Esophagus (tissue), 2 donors: Measurements from ENCODE around the gene FBXL14. TPM values are rescaled to one million over a fixed set of nuclear protein-coding genes. Genes with fewer than 3 reads are reported as not detected.

Experiments
- H3K27ac ChIP-seq, 2 donors: one replicate each; pipeline ENCODE4 v1.5.1; 2013; ENCODE audit warnings: low read depth in 2 of 2, mild to moderate bottlenecking in 2 of 2, inconsistent platforms in 1 of 2, low read length in 1 of 2, moderate library complexity in 1 of 2
- H3K27me3 ChIP-seq, 2 donors: one replicate each; pipeline ENCODE4 v1.6.1; 2013; ENCODE audit warnings: low read length in 2 of 2, control low read depth in 1 of 2, mild to moderate bottlenecking in 1 of 2; ENCODE audit not compliant: insufficient read depth in 2 of 2, control insufficient read depth in 1 of 2
- H3K36me3 ChIP-seq, 2 donors: one replicate each; pipeline ENCODE4 v1.6.1; 2013; ENCODE audit warnings: low read length in 1 of 2; ENCODE audit not compliant: control insufficient read depth in 2 of 2, insufficient read depth in 2 of 2
- H3K4me1 ChIP-seq, 2 donors: one replicate each; pipeline ENCODE4 v1.6.1; 2013; ENCODE audit warnings: low read length in 1 of 2; ENCODE audit not compliant: control insufficient read depth in 2 of 2, insufficient read depth in 2 of 2
- H3K4me3 ChIP-seq, 2 donors: one replicate each; pipeline ENCODE4 v1.5.1; 2013; ENCODE audit warnings: low read length in 2 of 2, mild to moderate bottlenecking in 2 of 2, low read depth in 1 of 2, moderate library complexity in 1 of 2
- H3K9me3 ChIP-seq, 2 donors: one replicate each; pipeline ENCODE4 v1.6.1; 2013; ENCODE audit warnings: mild to moderate bottlenecking in 2 of 2, low read depth in 1 of 2, low read length in 1 of 2, moderate library complexity in 1 of 2; ENCODE audit not compliant: control insufficient read depth in 2 of 2, insufficient read depth in 1 of 2
- WGBS, 2 donors: extraction: QIAGEN DNeasy Blood & Tissue Kit; methylation state at CpG; one replicate each; pipeline ENCODE4 v1.1.7; 2013; 5-methylcytosine and 5-hydroxymethylcytosine counted together
- polyA plus RNA-seq, 2 donors: library from polyadenylated mRNA; stranded (reverse); fragments of 200-250 nt; gene quantifications; one replicate each; pipeline ENCODE4 v1.2.3, GENCODE V29; 2013
- donor health status: healthy with polysubstance abuse.
- donor health status: Bipolar disorder and iron deficiency.

FBXL14 gene
- polyA plus RNA-seq, 2 donors: 2.8 to 6.2 TPM

DNA sequence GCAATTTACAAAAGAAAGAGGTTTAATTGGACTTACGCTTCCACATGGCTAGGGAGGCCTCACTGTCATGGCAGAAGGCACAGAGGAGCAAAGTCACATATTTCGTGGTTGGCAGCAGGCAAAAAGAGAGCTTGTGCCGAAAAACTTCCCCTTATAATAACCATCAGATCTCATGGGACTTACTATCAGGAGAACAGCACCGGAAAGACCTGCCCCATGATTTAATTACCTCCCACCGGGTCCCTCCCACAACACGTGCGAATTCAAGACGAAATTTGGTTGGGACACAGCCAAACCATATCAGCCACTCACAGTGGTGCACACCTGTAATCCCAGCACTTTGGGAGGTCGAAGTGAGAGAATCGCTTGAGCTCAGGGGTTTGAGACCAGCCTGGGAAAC, 68.5 kb downstream of the FBXL14 start:
- Histone ChIP-seq H3K36me3 (no peaks in the 10 kb centered on the region), H3K27ac (no peak overlapping the region), H3K9me3 (no peaks in the 10 kb centered on the region), H3K4me3 (no peak overlapping the region), H3K27me3 (no peaks in the 10 kb centered on the region), H3K4me1 (no peaks in the 10 kb centered on the region)
- WGBS, 2 donors: 84% methylated on average over 10 of the region's 10 CpGs

DNA sequence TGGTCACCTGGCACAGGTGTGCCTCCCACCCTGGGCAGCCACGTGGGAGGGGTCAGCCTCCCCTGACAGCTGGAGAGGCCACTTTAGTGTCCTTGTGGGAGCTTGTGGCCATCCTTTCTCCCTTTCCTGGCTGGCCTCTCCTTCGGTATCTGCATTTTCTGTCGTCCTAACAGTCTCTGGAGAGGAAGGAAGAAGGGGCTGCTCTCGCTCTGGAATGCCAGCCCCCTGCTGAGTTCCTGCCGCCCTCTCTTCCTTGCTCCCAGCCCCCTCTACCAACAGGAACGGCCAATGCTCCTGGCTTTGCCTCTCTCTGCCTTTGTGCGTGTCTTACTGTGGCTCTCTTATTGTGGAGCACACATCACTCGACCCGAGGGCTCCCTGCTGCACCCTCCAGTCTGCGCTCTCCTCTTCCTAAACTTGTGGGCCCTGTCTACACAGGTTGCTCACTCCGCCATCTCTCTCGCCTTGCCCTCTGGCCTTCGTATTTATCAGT, 70.8 kb downstream of the FBXL14 start:
- no peaks in the 10 kb centered on the region for H3K27me3 ChIP-seq
- no peak overlapping the region for H3K4me3 ChIP-seq
- no peaks in the 10 kb centered on the region for H3K36me3 ChIP-seq
- WGBS, 2 donors: 62 to 78% methylated on average over 11 to 13 of the region's 13 CpGs
- peaks cover 0 to 7% of the 10 kb centered on the region in 2 donors for H3K4me1 ChIP-seq
- H3K27ac ChIP-seq: no peak overlapping the region
- H3K9me3 ChIP-seq: no peaks in the 10 kb centered on the region

DNA sequence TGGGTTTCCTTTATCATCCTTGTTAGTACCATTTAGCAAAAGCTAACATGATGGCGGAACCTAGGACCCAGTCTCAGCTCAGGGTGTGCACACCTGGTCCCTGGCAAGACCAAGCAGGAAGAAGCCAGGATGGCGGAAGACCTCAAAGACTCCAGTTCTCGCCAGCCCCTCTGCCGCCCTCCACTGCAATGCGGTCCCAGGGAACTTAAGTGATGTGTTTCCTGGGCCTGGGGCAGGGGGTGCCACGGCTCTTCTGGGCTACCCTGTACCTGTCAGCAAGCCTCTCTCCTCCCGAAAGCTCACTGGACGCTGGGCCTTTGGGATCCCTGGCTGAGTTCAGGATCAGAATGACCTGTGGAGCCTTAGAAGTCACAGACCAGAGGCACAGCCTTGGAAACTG, 71.3 kb downstream of the FBXL14 start:
- H3K4me3 ChIP-seq: no peak overlapping the region
- H3K27me3 ChIP-seq: no peaks in the 10 kb centered on the region
- H3K27ac ChIP-seq: no peak overlapping the region
- no peaks in the 10 kb centered on the region for H3K36me3 ChIP-seq
- no peaks in the 10 kb centered on the region for H3K9me3 ChIP-seq
- peaks cover 0 to 7% of the 10 kb centered on the region in 2 donors for H3K4me1 ChIP-seq
- 91 to 94% methylated on average over 8 of the region's 8 CpGs for WGBS, 2 donors

DNA sequence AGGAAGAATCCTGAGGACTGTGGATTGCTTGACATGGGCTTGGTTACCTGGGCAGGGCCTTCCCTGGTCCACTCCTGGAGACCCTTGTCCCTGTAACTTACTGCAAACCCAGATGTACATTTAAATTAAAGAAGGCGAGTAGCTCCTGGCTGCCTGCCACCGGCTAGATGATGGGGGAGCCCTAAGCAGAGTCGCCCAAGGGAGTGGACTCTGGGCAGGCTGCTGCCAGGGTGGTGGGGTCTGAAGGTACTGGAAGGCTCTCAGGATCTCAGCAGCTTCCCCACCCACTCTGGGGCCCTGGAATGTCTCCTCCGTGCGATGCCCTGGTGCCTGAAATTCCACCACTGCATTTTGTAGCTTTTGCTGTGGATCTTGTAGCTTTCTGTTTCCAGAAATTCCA, 74.7 kb downstream of the FBXL14 start:
- H3K4me1 ChIP-seq: peaks cover 0 to 7% of the 10 kb centered on the region in 2 donors
- H3K9me3 ChIP-seq: no peaks in the 10 kb centered on the region
- no peaks in the 10 kb centered on the region for H3K27me3 ChIP-seq
- no peak overlapping the region for H3K4me3 ChIP-seq
- H3K27ac ChIP-seq: no peak overlapping the region
- H3K36me3 ChIP-seq: no peaks in the 10 kb centered on the region
- 47 to 48% methylated on average over 5 of the region's 5 CpGs for WGBS, 2 donors

DNA sequence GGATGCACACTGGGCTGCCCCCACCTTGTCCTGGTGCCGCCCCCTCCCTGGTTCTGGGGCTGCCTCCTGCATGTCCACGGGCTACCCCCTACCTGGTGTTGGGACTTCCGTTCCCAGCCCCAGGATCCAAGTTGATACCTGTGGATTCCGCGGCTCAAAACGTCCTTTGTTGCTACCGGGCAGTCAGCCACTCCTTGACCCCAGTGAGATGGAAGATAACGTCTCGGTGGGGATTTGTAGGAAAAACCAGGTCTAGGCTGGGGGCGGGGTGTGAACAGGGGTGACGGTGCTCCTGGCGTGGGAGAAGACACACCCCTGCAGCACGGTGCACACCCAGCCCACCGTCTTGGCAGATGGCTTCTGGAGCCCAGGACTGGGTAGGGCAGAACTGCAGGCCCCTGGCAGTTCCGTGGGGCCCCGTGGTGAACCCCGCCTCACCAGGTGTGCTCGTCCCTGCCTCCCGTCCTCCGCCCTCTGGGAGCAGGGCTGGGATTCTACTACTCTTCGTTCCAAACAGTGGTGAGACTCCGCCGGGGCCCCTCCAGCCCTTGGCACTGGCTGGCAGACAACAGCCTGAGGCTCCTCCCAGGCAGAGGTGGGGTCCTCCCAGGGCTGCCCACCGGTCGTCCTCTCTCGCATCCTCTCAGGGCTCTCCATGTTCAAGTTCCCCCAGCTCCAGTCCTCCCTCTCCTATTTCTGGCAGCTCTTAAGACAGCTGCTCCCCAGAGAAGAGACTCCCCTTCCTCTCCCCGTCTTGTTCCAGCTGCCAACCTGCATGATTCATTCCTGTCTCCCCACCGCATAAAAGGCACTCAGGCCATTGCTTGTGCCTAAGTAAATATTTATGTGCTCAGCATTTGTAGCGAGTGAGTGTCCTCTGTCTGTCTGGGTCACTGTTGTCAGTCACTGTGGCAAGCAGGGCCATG, 75.5 kb downstream of the FBXL14 start:
- Histone ChIP-seq H3K27me3 (no peaks in the 10 kb centered on the region), H3K27ac (no peak overlapping the region), H3K9me3 (no peaks in the 10 kb centered on the region), H3K4me1 (peaks cover 0 to 7% of the 10 kb centered on the region in 2 donors), H3K36me3 (no peaks in the 10 kb centered on the region), H3K4me3 (no peak overlapping the region)
- 35 to 36% methylated on average over 29 of the region's 29 CpGs for WGBS, 2 donors

DNA sequence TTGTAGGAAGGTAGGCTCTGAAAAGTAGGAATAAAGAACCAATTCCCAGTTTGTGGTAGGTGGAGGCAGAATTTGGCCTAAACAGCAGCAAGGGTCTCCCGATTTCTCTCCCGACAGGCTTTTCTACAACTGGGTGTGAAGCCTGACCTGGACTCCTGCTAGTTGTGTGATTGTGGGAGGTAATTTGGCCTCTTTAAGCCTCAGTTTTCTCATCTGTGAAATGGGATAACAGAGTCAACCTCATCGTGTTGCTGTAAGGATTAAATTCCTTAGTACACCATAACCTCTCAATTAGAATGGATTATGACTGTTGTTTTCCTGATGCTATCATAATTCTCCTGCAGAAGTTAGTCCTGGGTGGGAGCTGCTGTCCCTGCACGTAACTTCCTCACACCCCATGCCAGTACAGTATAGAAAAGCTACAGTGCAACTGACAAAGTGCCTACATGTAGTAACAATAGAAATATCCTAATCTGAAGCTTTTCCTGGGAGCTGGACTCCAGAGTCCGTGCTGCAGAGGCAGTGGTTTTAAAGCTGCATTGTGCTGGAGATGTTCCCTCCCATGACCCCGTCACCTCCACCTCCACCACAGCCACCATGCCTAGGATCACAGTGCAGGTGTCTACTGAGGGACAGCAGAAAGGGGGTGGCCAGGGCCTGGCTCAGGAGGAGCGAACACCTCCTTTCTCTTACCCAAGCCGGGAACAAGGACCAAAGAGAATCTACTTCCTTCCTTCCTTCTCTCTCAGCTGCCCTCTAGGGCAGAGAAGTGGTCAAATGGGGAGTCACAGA, 76.5 kb downstream of the FBXL14 start:
- Histone ChIP-seq H3K27ac (no peak overlapping the region), H3K4me3 (no peak overlapping the region), H3K36me3 (no peaks in the 10 kb centered on the region), H3K27me3 (no peaks in the 10 kb centered on the region), H3K4me1 (peaks cover 0 to 7% of the 10 kb centered on the region in 2 donors), H3K9me3 (no peaks in the 10 kb centered on the region)
- 78 to 84% methylated on average over 8 of the region's 8 CpGs for WGBS, 2 donors

DNA sequence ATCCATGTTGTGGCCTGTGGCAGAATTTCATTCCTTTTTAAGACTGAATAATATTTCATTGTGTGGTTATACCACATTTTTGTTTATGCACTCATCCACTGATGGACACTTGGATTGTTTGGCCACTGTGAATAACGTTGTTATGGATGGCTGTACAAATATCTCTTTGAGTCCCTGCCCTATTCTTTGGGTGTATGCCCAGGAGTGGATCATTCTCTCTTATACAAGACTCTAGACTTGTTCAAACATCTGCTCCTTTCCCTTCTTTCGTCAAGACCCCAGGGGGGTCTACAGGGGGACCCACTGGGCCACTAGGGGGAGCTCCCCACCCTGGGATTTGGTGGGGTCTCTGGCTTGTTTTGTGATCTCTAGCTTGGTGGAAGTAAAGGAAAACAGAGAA, 77.4 kb downstream of the FBXL14 start:
- no peaks in the 10 kb centered on the region for H3K9me3 ChIP-seq
- H3K36me3 ChIP-seq: no peaks in the 10 kb centered on the region
- H3K27me3 ChIP-seq: no peaks in the 10 kb centered on the region
- H3K4me3 ChIP-seq: no peak overlapping the region
- H3K4me1 ChIP-seq: peaks cover 0 to 7% of the 10 kb centered on the region in 2 donors
- WGBS, 2 donors: 15 to 19% methylated on average over 2 of the region's 2 CpGs
- no peak overlapping the region for H3K27ac ChIP-seq

Other genes starting within 250 kb of the FBXL14 start
- 10 to 100 TPM; 10.1 to 13.9 TPM for gene WNT5B, start 34.6 kb upstream of the FBXL14 start, polyA plus RNA-seq
- 10 to 100 TPM; 29.9 to 33.7 TPM for gene ADIPOR2, start 96.5 kb upstream of the FBXL14 start, polyA plus RNA-seq
- gene LRTM2, start 226.0 kb upstream of the FBXL14 start, polyA plus RNA-seq: not detected